Astrocyte (in vitro differentiated cells and primary cell): ENCODE measurements around the gene TRAF6. TPM values are rescaled to one million over a fixed set of nuclear protein-coding genes. Genes with fewer than 3 reads are reported as not detected.

Source experiments
- DNase-seq: peaks from one replicate; pipeline ENCODE4 v3.0.0-alpha.2; 2010; ENCODE audit warnings: low read depth
- FAIRE-seq: peaks from 2 replicates; lab custom pipeline; 2011; peaks lifted over from hg19 to GRCh38; lab: Jason Lieb, UNC
- H2AFZ ChIP-seq: 2 replicates; pipeline ENCODE4 v1.6.0; 2012; ENCODE audit warnings: low read depth, low read length, inconsistent platforms
- H3K27ac ChIP-seq: 2 replicates; pipeline ENCODE4 v1.5.1; 2011; ENCODE audit warnings: low read depth, low read length, inconsistent platforms
- H3K27me3 ChIP-seq: 2 replicates; pipeline ENCODE4 v1.6.0; 2011; ENCODE audit warnings: low read length, inconsistent platforms; ENCODE audit not compliant: insufficient read depth
- H3K36me3 ChIP-seq: 2 replicates; pipeline ENCODE4 v1.5.1; 2011; ENCODE audit warnings: low read length, inconsistent platforms; ENCODE audit not compliant: insufficient read depth
- H3K4me1 ChIP-seq: 2 replicates; pipeline ENCODE4 v1.5.1; 2011; ENCODE audit warnings: low read length, inconsistent platforms; ENCODE audit not compliant: insufficient read depth
- H3K4me2 ChIP-seq: 2 replicates; pipeline ENCODE4 v1.6.0; 2012; ENCODE audit warnings: low read length, inconsistent platforms
- H3K4me3 ChIP-seq: 2 replicates; pipeline ENCODE4 v1.5.1; 2011; ENCODE audit warnings: low read depth, mild to moderate bottlenecking, low read length, inconsistent platforms; ENCODE audit not compliant: insufficient read depth
- H3K79me2 ChIP-seq: 2 replicates; pipeline ENCODE4 v1.6.0; 2012; ENCODE audit warnings: mild to moderate bottlenecking, low read length, inconsistent platforms; ENCODE audit not compliant: insufficient read depth
- H3K9ac ChIP-seq: 2 replicates; pipeline ENCODE4 v1.6.0; 2012; ENCODE audit warnings: mild to moderate bottlenecking, low read length, inconsistent platforms
- H3K9me3 ChIP-seq: 2 replicates; pipeline ENCODE4 v1.5.1; 2012; ENCODE audit warnings: low read depth, mild to moderate bottlenecking, low read length, inconsistent platforms; ENCODE audit not compliant: insufficient read depth
- H4K20me1 ChIP-seq: 2 replicates; pipeline ENCODE4 v1.6.0; 2012; ENCODE audit warnings: low read length, inconsistent platforms; ENCODE audit not compliant: insufficient read depth
- H3K27ac Mint-ChIP-seq: one replicate; pipeline ENCODE4 v1.8.0; 2021; ENCODE audit warnings: mild to moderate bottlenecking, mixed read lengths; ENCODE audit not compliant: unreplicated experiment
- H3K27me3 Mint-ChIP-seq: one replicate; pipeline ENCODE4 v1.8.0; 2021; ENCODE audit warnings: low read depth, mixed read lengths; ENCODE audit not compliant: unreplicated experiment
- H3K36me3 Mint-ChIP-seq: one replicate; pipeline ENCODE4 v1.8.0; 2021; ENCODE audit warnings: low read depth, mixed read lengths; ENCODE audit not compliant: unreplicated experiment
- H3K4me1 Mint-ChIP-seq: one replicate; pipeline ENCODE4 v1.8.0; 2021; ENCODE audit warnings: low read depth, mixed read lengths; ENCODE audit not compliant: unreplicated experiment
- H3K4me3 Mint-ChIP-seq: one replicate; pipeline ENCODE4 v1.8.0; 2021; ENCODE audit warnings: mild to moderate bottlenecking, moderate library complexity, mixed read lengths; ENCODE audit not compliant: unreplicated experiment
- H3K9me3 Mint-ChIP-seq: one replicate; pipeline ENCODE4 v1.8.0; 2021; ENCODE audit warnings: mild to moderate bottlenecking, mixed read lengths; ENCODE audit not compliant: unreplicated experiment
- EZH2 ChIP-seq: IDR thresholded peaks from 2 replicates; pipeline ENCODE4 v1.6.1; 2012; ENCODE audit warnings: mild to moderate bottlenecking, low read length, inconsistent platforms; ENCODE audit not compliant: insufficient read depth
- total RNA-seq: library from RNA; stranded (reverse); gene quantifications from 2 replicates; pipeline ENCODE4 v1.2.1, GENCODE V29; 2021
- TF ChIP-seq, protein P1 (sequence below): IDR thresholded peaks from 2 replicates; pipeline ENCODE4 v1.5.1; 2011; ENCODE audit warnings: low read depth, mild to moderate bottlenecking, inconsistent platforms, low read length, moderate library complexity; ENCODE audit not compliant: insufficient read depth

Gene TRAF6
- total RNA-seq, 1 donor from 2014 or later: 19.4 TPM

GRCh38 chr11:36510594-36510942, 496 bp upstream of the TRAF6 start:
- Mint-ChIP-seq H3K27me3 (peaks cover 3% of the 10 kb centered on the region), H3K9me3 (peaks cover 16% of the 10 kb centered on the region), H3K4me1 (peaks cover 18% of the 10 kb centered on the region), H3K27ac (peak overlapping the region; percentile 88), H3K4me3 (peak overlapping the region; percentile 99), H3K36me3 (peaks cover 6% of the 10 kb centered on the region)
- peaks cover 11% of the 10 kb centered on the region for H3K4me1 ChIP-seq
- TF ChIP-seq, protein P1, sequence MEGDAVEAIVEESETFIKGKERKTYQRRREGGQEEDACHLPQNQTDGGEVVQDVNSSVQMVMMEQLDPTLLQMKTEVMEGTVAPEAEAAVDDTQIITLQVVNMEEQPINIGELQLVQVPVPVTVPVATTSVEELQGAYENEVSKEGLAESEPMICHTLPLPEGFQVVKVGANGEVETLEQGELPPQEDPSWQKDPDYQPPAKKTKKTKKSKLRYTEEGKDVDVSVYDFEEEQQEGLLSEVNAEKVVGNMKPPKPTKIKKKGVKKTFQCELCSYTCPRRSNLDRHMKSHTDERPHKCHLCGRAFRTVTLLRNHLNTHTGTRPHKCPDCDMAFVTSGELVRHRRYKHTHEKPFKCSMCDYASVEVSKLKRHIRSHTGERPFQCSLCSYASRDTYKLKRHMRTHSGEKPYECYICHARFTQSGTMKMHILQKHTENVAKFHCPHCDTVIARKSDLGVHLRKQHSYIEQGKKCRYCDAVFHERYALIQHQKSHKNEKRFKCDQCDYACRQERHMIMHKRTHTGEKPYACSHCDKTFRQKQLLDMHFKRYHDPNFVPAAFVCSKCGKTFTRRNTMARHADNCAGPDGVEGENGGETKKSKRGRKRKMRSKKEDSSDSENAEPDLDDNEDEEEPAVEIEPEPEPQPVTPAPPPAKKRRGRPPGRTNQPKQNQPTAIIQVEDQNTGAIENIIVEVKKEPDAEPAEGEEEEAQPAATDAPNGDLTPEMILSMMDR: no peak
- TF ChIP-seq EZH2: no peak
- peaks cover 38% of the 10 kb centered on the region for H3K79me2 ChIP-seq
- no peaks in the 10 kb centered on the region for H3K36me3 ChIP-seq
- H3K4me2 ChIP-seq: peak overlapping the region; percentile 91
- peaks cover 5% of the 10 kb centered on the region for H3K9me3 ChIP-seq
- FAIRE-seq (no peak), DNase-seq (peak; percentile 71)
- peak overlapping the region; percentile 97 for H3K27ac ChIP-seq
- H3K4me3 ChIP-seq: peak overlapping the region; percentile 96
- peak overlapping the region; percentile 97 for H3K9ac ChIP-seq
- peaks cover 16% of the 10 kb centered on the region for H4K20me1 ChIP-seq
- no peaks in the 10 kb centered on the region for H3K27me3 ChIP-seq
- H2AFZ ChIP-seq: peak overlapping the region; percentile 99

GRCh38 chr11:36509201-36509639, 852 bp downstream of the TRAF6 start:
- Histone ChIP-seq H3K27ac (peak overlapping the region; percentile 97), H3K79me2 (peaks cover 51% of the 10 kb centered on the region), H2AFZ (peak overlapping the region; percentile 99), H3K4me1 (peaks cover 11% of the 10 kb centered on the region), H3K9me3 (peaks cover 5% of the 10 kb centered on the region), H3K4me2 (peak overlapping the region; percentile 91), H3K36me3 (no peaks in the 10 kb centered on the region), H3K27me3 (no peaks in the 10 kb centered on the region), H4K20me1 (peaks cover 23% of the 10 kb centered on the region), H3K4me3 (peak overlapping the region; percentile 96), H3K9ac (peak overlapping the region; percentile 97)
- Mint-ChIP-seq H3K36me3 (peaks cover 3% of the 10 kb centered on the region), H3K9me3 (peaks cover 10% of the 10 kb centered on the region), H3K27ac (peak overlapping the region; percentile 94), H3K4me3 (peak overlapping the region; percentile 99), H3K27me3 (no peaks in the 10 kb centered on the region), H3K4me1 (peaks cover 22% of the 10 kb centered on the region)
- no peak for FAIRE-seq
- peak; percentile 51 for DNase-seq
- TF ChIP-seq, protein P1: no peak
- TF ChIP-seq EZH2: no peak

- FAIRE-seq: no peak
- DNase-seq: no peak
- TF ChIP-seq EZH2: no peak
- TF ChIP-seq, protein P1: no peak
- peaks cover 3% of the 10 kb centered on the region for H3K36me3 ChIP-seq
- H2AFZ ChIP-seq: no peak overlapping the region
- peaks cover 11% of the 10 kb centered on the region for H3K4me1 ChIP-seq
- H3K4me3 ChIP-seq: peak overlapping the region; percentile 96
- no peaks in the 10 kb centered on the region for H3K27me3 Mint-ChIP-seq
- H4K20me1 ChIP-seq: peaks cover 23% of the 10 kb centered on the region
- peak overlapping the region; percentile 99 for H3K4me3 Mint-ChIP-seq
- peaks cover 22% of the 10 kb centered on the region for H3K4me1 Mint-ChIP-seq
- peak overlapping the region; percentile 94 for H3K27ac Mint-ChIP-seq
- H3K27ac ChIP-seq: peak overlapping the region; percentile 97
- no peaks in the 10 kb centered on the region for H3K27me3 ChIP-seq
- peaks cover 5% of the 10 kb centered on the region for H3K9me3 Mint-ChIP-seq
- peaks cover 56% of the 10 kb centered on the region for H3K79me2 ChIP-seq
- H3K36me3 Mint-ChIP-seq: peaks cover 3% of the 10 kb centered on the region
- peak overlapping the region; percentile 97 for H3K9ac ChIP-seq
- H3K4me2 ChIP-seq: peak overlapping the region; percentile 91
- H3K9me3 ChIP-seq: peaks cover 1% of the 10 kb centered on the region
Observed at GRCh38 chr11:36508743-36509142, 1.3 kb downstream of the TRAF6 start.
